GM13977 (cell line): ENCODE results near the gene TACC2.

ENCODE experiments used
- DNase-seq: peaks from one replicate; pipeline ENCODE4 v3.0.0; 2012; ENCODE audit warnings: low spot score
- CTCF ChIP-seq: IDR thresholded peaks from 2 replicates; pipeline ENCODE4 v1.5.1; 2012; ENCODE audit warnings: mild to moderate bottlenecking, control low read depth; ENCODE audit not compliant: insufficient read depth; ENCODE audit errors: extremely low read depth, missing control alignments
- in situ Hi-C: fragments of 300-500 bp; cut with MboI; formaldehyde crosslinking; loops from one replicate; pipeline ENCODE4 v1.12.0; 2022; ENCODE audit warnings: low sequenced_read_pairs, low pct_unique_long_range_greater_than_20kb, mixed read lengths, inconsistent platforms; ENCODE audit not compliant: unreplicated experiment

TACC2 gene

GRCh38 chr10:122282909-122283308, 293.9 kb downstream of the TACC2 start:
- TF ChIP-seq CTCF = no peak
- in situ Hi-C loops = loop anchor here (25.0 kb wide), 1 partner anchor 279 kb away; the partner anchor contains the start of gene DMBT1
- DNase-seq = no peak

- in situ Hi-C loops = loop anchor here (25.0 kb wide), 1 partner anchor 277 kb away; the partner anchor contains the start of gene DMBT1
- no peak for TF ChIP-seq CTCF
- no peak for DNase-seq
Observed at GRCh38 chr10:122285506-122286444, 296.8 kb downstream of the TACC2 start.

GRCh38 chr10:122286867-122287266, 297.9 kb downstream of the TACC2 start:
- no peak for TF ChIP-seq CTCF
- no peak for DNase-seq
- in situ Hi-C loops = loop anchor here (25.0 kb wide), 1 partner anchor 275 kb away; the partner anchor contains the start of gene DMBT1

- TF ChIP-seq CTCF = no peak
- in situ Hi-C loops = loop anchor here (25.0 kb wide), 1 partner anchor 275 kb away; the partner anchor contains the start of gene DMBT1
- no peak for DNase-seq
Observed at GRCh38 chr10:122287570-122287969, 298.6 kb downstream of the TACC2 start.

GRCh38 chr10:122288262-122288661, 299.3 kb downstream of the TACC2 start:
- DNase-seq = no peak
- in situ Hi-C loops = loop anchor here (25.0 kb wide), 1 partner anchor 274 kb away; the partner anchor contains the start of gene DMBT1
- no peak for TF ChIP-seq CTCF

GRCh38 chr10:122288917-122289316, 300.0 kb downstream of the TACC2 start:
- no peak for TF ChIP-seq CTCF
- no peak for DNase-seq
- in situ Hi-C loops = loop anchor here (25.0 kb wide), 1 partner anchor 273 kb away; the partner anchor contains the start of gene DMBT1
